Activated T-cell treated with anti-CD3 and anti-CD28 coated beads, Interleukin-2, amount 50 U/mL, for 4 hours (primary cell): ENCODE measurements around the gene SLC8B1. TPM values are rescaled to one million over a fixed set of nuclear protein-coding genes. Genes with fewer than 3 reads are reported as not detected.

Experiments
- ATAC-seq, 2 donors: fragments of 200-7000 bp; cut with Tn5 transposase; one replicate each; pipeline ENCODE4 v1.10.0; 2021
- DNase-seq: peaks from one replicate; pipeline ENCODE4 v3.0.0-alpha.2; 2020
- H3K27me3 Mint-ChIP-seq: one replicate; pipeline ENCODE4 v1.8.0; 2021; ENCODE audit warnings: low read depth, mixed read lengths
- H3K36me3 Mint-ChIP-seq: one replicate; pipeline ENCODE4 v1.8.0; 2022; ENCODE audit warnings: mixed read lengths; ENCODE audit not compliant: insufficient read depth
- H3K4me1 Mint-ChIP-seq: one replicate; pipeline ENCODE4 v1.8.0; 2021; ENCODE audit warnings: low read depth, mixed read lengths
- H3K4me3 Mint-ChIP-seq: one replicate; pipeline ENCODE4 v1.8.0; 2021; ENCODE audit warnings: mild to moderate bottlenecking, moderate library complexity, mixed read lengths
- H3K9me3 Mint-ChIP-seq: one replicate; pipeline ENCODE4 v1.8.0; 2021; ENCODE audit warnings: mixed read lengths
- total RNA-seq, 3 donors: library from RNA; stranded (reverse); gene quantifications; one replicate each; pipeline ENCODE4 v1.2.1, GENCODE V29; 2021

The SLC8B1 gene
- total RNA-seq, 3 donors from 2014 or later, result 12.4 to 14.7 (median 13.6) TPM

DNA sequence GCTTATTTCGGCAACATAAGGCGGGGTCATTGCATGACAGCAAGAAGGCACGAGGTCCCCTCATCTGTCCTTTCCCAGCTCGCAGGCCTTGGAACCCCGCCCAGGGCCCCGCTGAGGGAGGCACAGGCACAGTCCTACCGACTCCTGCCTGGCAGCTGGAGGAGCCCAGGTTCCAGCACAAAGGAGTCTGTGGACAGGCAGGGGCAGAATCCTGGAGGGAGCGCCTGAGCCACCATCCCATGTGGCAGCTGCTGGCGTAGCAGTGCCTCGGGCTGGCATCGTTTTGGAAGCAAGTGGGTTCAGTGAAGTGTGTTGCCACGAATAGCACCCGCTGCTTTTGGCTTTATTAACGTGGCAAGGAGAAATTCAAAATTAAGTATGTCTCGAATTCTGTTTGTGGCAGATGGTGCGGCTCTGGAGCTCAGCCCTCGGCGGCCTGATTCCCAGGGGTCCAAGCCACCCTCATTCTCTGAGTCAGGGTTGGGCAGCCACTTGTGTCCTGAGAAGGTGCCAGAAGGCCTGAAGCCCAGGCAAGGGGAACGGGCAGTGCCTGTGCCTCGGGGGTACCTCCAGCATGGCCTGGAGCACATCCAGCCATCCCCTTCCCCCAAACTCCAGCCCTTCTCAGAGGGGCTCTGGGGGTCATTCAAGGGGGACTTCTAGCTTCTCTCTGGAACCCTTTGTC lies 35.9 kb downstream of the SLC8B1 start:
- Mint-ChIP-seq H3K9me3 (no peaks in the 10 kb centered on the region), H3K27me3 (no peaks in the 10 kb centered on the region), H3K36me3 (peaks cover 17% of the 10 kb centered on the region), H3K4me3 (no peak overlapping the region), H3K4me1 (peaks cover 13% of the 10 kb centered on the region)
- ATAC-seq (no peak), DNase-seq (no peak)

DNA sequence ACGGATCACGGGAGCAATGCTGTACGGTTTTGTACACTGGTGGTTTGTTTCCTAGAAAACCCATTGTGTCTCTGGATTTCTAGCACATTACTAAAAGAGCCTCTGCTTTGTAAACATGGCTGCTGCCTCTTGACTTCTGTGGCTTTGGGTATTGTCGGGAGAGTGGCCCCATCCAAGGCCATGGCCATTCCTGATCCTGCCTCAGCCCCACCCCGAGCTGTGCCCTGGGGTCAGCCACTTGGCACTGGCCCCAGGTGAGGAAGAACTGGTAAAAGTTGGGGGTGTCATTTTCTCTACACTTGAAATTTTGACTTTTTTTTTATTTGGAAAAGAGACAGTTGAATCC lies 36.5 kb downstream of the SLC8B1 start:
- peaks cover 17% of the 10 kb centered on the region for H3K36me3 Mint-ChIP-seq
- peaks cover 11% of the 10 kb centered on the region for H3K4me1 Mint-ChIP-seq
- H3K27me3 Mint-ChIP-seq, result no peaks in the 10 kb centered on the region
- ATAC-seq, result no peak
- H3K4me3 Mint-ChIP-seq, result no peak overlapping the region
- no peak for DNase-seq
- no peaks in the 10 kb centered on the region for H3K9me3 Mint-ChIP-seq

DNA sequence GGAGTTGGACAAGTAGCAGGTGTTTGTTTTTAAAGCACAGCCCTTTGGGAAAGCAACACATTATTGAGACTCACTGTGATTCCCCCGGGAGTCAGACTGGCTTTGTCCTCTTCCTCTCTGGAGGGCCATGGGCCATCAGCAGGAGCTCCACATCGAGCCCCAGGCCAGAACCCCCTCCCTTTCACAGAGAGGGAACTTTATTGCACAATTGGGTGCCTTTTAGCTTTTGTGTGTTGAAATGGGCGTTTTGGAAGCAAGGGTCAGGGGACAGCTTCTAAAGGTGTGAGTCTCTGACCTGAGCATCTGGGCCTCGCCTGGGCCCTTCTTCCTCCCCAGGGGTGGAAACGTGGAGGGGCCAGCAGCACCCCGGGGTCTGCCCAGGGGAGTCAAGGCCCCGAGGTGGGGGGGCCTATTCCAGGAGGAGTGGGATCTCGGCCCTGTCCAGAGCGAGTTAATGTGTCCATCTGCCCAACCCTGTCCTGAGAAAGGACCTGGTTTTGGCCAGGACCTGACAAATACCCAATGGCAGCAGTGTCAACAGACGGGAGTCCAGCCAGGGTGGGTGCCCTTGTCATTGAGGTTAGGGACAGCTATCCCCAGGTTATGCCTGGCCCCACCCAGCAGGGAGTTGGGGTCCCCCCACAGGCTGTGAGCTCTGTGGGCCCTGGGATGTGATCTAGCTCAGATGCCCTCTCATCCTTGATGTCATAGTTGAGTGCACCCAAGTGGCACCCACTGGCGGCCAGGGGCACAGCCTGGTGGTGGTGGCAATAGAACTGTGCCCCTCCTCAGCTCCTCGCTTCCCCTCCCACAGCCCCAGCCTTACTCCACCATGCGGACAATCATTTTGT lies 37.1 kb downstream of the SLC8B1 start:
- ATAC-seq (no peak), DNase-seq (no peak)
- peaks cover 18% of the 10 kb centered on the region for H3K36me3 Mint-ChIP-seq
- peaks cover 5% of the 10 kb centered on the region for H3K4me1 Mint-ChIP-seq
- no peaks in the 10 kb centered on the region for H3K27me3 Mint-ChIP-seq
- no peaks in the 10 kb centered on the region for H3K9me3 Mint-ChIP-seq
- H3K4me3 Mint-ChIP-seq, result no peak overlapping the region

DNA sequence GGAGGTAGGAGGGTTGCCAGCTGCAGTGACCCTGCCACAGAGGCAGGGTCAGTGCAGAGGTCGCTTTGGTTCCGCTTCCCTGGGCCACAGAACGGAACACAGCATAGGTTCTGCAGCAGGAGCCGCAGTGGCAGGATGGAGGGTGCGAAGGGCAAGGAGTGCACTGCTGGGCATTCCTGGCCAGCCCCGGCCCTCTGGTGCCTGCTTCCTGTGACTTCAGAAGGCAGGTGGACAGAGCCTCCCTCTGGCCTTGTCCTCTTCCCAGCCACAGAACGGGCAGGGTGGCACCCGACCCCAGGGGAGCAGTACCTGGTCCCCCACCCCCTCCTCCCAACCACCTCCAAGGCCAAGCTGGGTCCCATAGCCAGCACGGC lies 37.7 kb downstream of the SLC8B1 start:
- no peak for ATAC-seq
- no peaks in the 10 kb centered on the region for H3K4me1 Mint-ChIP-seq
- DNase-seq, result no peak
- no peaks in the 10 kb centered on the region for H3K9me3 Mint-ChIP-seq
- no peaks in the 10 kb centered on the region for H3K27me3 Mint-ChIP-seq
- no peak overlapping the region for H3K4me3 Mint-ChIP-seq
- H3K36me3 Mint-ChIP-seq, result peaks cover 15% of the 10 kb centered on the region

DNA sequence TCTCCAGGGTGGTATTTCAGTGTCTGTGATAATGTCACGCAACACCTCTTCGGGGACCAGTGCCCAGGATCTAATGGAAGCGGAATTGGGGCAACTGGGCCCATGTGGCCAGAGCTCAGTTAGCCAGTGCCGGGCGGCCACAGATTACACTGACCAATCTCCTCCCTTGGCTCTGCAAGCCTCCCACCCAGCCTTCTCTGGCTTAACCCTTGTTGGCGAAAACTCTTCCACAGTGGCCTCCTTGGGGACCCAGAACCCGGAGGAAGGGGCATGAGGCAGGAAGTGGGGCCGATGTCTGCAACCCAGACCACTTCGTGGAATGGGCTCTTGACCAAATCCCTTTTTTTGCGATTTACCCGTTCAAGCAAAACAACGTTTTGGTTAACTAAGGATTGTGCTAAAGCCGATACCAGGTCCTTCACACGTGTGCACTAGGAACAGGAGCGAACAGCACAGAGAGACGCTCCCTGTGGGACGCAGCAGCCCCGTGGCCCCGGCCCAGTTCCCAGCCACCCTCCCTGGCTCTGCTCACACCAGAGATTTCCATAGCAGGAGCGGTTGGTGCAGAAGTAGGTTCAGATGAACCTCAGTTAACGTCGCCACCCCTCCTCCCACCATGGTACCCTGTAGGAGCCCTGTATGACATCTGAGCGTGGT lies 38.2 kb downstream of the SLC8B1 start:
- Mint-ChIP-seq H3K27me3 (no peaks in the 10 kb centered on the region), H3K9me3 (no peaks in the 10 kb centered on the region), H3K36me3 (peaks cover 11% of the 10 kb centered on the region), H3K4me1 (no peaks in the 10 kb centered on the region), H3K4me3 (no peak overlapping the region)
- DNase-seq, result no peak
- no peak for ATAC-seq

DNA sequence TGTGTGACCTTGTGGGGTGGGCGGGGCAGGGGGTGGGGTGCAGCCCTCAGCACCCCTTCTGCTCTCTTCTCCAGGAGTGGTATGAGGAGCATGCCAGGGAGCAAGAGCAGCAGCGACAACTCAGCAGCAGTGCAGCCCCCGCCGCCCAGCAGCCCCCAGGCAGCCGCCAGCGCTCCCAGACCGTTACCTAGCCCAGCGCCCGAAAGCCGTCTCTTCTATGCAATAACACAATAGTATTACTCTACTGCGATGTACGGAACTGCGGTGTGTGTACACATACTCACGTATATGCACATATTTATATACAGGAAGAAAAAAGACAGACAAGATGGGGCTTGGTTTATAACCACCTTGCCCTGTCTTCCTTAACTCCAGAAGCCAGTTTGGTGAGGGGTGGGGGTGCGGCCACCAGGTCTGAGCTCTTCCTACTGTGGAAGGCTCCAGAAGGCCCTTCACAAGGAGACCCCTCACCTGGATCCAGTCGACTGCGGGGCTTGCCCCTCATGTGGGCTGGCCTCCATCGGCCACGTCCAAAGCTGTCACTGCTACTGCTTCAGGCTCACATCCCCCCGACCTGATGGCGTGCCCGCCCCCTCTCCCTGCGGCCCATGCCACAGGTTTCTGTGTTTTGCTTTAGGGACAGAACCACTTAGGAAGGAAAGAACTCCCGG lies 38.9 kb downstream of the SLC8B1 start:
- H3K27me3 Mint-ChIP-seq, result no peaks in the 10 kb centered on the region
- H3K36me3 Mint-ChIP-seq, result peaks cover 11% of the 10 kb centered on the region
- DNase-seq (no peak), ATAC-seq (no peak)
- H3K4me3 Mint-ChIP-seq, result no peak overlapping the region
- H3K4me1 Mint-ChIP-seq, result no peaks in the 10 kb centered on the region
- no peaks in the 10 kb centered on the region for H3K9me3 Mint-ChIP-seq

DNA sequence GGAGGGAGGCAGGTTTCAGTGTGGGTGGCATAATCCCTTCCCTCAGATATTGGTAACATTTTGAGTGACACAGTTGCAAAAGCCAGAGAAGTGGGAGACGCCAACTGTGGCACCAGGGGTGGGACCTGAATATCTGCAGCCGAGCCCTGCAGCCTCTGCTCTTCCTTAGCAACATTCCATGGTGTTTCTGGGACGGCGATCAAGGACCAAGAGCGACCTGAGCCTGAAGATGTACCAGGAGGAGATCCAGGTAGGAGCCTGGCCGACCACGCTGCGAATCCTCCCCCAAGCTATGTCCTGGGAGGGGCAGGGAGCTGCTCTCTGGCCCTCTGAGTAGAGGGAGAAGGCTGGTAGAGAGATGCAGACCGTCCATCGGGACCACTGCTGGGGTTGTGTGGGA lies 41.8 kb downstream of the SLC8B1 start:
- DNase-seq, result no peak
- H3K4me3 Mint-ChIP-seq, result no peak overlapping the region
- peaks cover 11% of the 10 kb centered on the region for H3K36me3 Mint-ChIP-seq
- H3K9me3 Mint-ChIP-seq, result no peaks in the 10 kb centered on the region
- no peaks in the 10 kb centered on the region for H3K4me1 Mint-ChIP-seq
- ATAC-seq, result no peak
- no peaks in the 10 kb centered on the region for H3K27me3 Mint-ChIP-seq

DNA sequence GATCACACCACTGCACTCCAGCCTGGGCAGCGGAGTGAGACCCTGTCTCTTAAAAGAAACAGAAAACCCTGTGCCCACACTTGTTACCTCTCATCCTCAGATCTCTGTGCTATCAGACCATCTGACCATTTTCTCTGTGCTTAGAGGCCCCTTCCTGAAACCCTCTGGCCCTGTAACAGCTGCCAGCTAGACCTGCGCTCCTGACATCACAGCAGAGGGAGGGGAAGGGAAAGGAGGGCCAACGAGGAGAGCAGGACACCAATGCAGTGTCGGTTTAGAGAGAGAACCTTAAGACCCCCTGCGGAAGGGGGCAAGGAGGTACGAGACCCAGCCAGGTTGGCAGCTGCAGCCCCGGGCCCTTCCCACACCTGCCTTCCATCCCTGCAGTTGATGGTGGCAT lies 42.4 kb downstream of the SLC8B1 start:
- H3K27me3 Mint-ChIP-seq, result no peaks in the 10 kb centered on the region
- peaks cover 11% of the 10 kb centered on the region for H3K36me3 Mint-ChIP-seq
- ATAC-seq (no peak), DNase-seq (no peak)
- no peaks in the 10 kb centered on the region for H3K4me1 Mint-ChIP-seq
- H3K9me3 Mint-ChIP-seq, result no peaks in the 10 kb centered on the region
- H3K4me3 Mint-ChIP-seq, result no peak overlapping the region

DNA sequence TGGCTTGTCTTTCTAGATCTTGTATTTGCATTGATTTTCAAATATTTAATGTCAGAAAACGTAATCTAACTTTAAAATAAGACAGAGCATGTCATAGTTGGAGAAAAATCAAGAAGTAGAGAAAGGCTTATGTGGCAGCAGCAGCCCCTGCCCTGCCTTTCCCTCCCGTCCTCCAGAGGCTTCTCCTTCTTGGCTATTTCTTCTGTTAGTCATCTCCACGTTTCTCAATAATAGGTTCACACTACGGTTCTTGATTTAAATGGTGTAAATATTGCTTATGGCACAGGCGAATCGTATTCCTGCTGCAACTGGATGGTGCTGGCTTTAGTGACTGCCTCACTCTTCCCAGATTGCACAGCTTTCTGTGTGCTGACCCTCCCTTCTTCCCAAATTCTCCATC lies 42.8 kb downstream of the SLC8B1 start:
- no peak for ATAC-seq
- H3K9me3 Mint-ChIP-seq, result no peaks in the 10 kb centered on the region
- DNase-seq, result no peak
- no peak overlapping the region for H3K4me3 Mint-ChIP-seq
- no peaks in the 10 kb centered on the region for H3K27me3 Mint-ChIP-seq
- H3K36me3 Mint-ChIP-seq, result peaks cover 11% of the 10 kb centered on the region
- no peaks in the 10 kb centered on the region for H3K4me1 Mint-ChIP-seq

DNA sequence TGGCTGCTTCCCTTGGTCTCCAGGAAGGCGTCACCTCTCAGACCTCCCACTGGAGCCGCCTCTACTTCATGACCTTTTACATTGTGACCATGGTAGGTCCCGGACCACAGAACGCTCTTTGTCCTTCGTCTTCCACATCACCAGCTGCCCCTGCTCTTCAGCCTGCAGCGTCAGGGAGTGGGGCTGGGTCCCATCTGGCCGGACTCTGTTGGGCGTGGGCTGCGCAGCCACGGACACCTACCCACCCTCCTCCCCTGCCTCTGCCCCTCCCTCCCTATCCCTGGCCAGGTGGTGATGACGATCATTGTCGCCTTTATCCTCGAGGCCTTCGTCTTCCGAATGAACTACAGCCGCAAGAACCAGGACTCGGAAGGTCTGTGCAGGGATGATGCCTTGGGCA lies 43.3 kb downstream of the SLC8B1 start:
- H3K27me3 Mint-ChIP-seq, result no peaks in the 10 kb centered on the region
- H3K4me3 Mint-ChIP-seq, result no peak overlapping the region
- ATAC-seq (no peak), DNase-seq (no peak)
- H3K9me3 Mint-ChIP-seq, result no peaks in the 10 kb centered on the region
- peaks cover 10% of the 10 kb centered on the region for H3K36me3 Mint-ChIP-seq
- no peaks in the 10 kb centered on the region for H3K4me1 Mint-ChIP-seq

DNA sequence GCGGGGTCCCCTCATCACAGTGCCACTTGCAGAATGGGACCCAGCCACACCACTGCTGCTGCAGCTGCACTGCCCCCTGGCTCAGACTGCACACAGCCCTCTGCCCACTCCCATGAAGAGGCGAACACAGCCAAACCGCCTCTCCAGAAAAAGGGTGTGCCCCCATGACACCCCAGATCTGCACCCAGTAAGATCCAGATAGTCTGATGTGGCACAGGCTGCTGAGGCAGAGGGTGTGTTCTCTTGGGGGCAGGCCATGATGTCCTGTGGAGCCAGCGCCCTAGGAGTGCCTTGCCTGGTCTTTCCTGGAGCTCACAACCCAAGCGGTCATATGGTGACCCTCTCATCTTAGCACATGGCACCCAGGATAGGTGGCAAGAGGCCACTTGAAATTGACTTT lies 44.4 kb downstream of the SLC8B1 start:
- Mint-ChIP-seq H3K4me3 (no peak overlapping the region), H3K27me3 (no peaks in the 10 kb centered on the region), H3K36me3 (peaks cover 11% of the 10 kb centered on the region), H3K9me3 (no peaks in the 10 kb centered on the region), H3K4me1 (no peaks in the 10 kb centered on the region)
- ATAC-seq (no peak), DNase-seq (no peak)

DNA sequence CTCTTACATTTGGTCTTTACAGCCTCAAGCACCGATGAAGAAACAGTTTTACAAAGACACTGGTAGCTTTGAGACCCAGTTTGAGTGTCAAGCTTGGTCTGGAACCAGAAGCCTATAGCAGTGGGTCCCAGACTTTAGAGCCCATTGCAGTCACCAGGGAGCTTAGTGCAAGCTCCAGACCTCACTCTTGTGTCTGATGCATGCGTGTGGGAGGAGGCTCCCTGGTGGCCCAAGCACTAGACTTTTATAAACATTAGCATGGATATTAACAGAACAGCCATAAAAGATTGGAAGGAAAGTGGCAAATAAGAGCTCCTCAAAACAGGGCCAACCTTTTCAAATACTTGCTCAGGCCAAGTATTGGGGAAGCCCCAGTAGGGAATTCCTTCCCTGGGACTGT lies 45.5 kb downstream of the SLC8B1 start:
- no peak for ATAC-seq
- Mint-ChIP-seq H3K4me3 (no peak overlapping the region), H3K4me1 (no peaks in the 10 kb centered on the region), H3K9me3 (no peaks in the 10 kb centered on the region), H3K27me3 (no peaks in the 10 kb centered on the region), H3K36me3 (peaks cover 19% of the 10 kb centered on the region)
- no peak for DNase-seq

DNA sequence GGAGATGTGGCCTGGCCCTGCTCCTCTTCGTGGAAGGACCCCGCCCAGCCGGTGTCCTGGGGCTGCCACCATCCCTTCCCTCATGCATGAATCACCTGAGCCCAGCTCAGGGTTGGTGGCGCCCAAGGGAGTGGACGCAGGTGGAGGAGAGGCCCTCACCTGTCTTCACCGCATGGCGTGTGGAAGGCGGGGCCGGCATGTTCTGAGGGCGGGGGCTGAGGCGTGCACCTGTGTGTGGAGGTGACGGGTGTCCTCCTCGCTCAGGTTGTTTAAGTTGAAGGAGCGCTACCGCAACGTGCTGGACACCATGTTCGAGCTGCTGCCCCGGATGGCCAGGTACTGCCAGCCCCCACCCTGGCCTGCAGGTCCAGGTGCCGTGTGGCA lies 47.0 kb downstream of the SLC8B1 start:
- Mint-ChIP-seq H3K4me3 (no peak overlapping the region), H3K27me3 (no peaks in the 10 kb centered on the region), H3K4me1 (no peaks in the 10 kb centered on the region), H3K36me3 (peaks cover 16% of the 10 kb centered on the region), H3K9me3 (no peaks in the 10 kb centered on the region)
- DNase-seq (no peak), ATAC-seq (no peak)

DNA sequence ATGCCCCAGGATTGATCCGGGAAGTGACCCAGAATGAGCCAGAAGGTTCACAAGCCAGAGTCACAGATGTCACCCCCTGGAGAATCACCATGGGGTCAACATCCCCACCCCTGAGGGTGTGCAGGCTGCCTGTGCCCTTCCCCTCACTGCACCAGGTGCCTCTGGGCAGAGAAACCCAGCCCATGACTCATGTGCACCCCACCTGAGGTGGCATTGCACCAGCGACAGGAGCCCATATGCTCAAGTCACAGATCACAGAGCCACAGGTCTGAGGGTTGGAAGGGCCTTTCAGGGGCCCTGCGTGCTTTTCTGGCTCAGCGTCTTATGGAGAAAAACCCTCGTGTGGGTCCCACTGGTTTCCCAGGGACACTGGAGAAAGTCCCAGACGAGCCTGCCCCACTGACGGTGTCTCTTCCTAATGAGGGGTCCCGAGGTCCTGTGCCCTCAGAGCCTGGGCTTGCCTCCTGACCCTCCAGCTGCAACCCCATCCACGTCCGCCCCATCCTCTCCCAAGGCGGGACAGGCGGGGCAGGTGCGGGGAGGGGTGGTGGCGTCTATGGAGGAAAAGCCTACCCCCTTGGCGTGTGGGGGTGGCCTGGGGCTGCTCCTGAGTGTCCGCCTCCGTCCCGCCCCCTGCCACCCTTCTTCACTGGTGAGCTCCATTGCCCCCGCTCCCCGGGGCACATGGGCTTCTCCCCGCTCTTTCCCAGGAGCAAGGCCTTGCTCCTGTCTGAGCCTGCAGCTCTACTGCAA lies 47.6 kb downstream of the SLC8B1 start:
- H3K9me3 Mint-ChIP-seq, result no peaks in the 10 kb centered on the region
- ATAC-seq (no peak), DNase-seq (no peak)
- no peaks in the 10 kb centered on the region for H3K27me3 Mint-ChIP-seq
- no peak overlapping the region for H3K4me3 Mint-ChIP-seq
- no peaks in the 10 kb centered on the region for H3K4me1 Mint-ChIP-seq
- peaks cover 16% of the 10 kb centered on the region for H3K36me3 Mint-ChIP-seq
